NCI-H526 treated with DMSO at 0.1 percent for 48 hours (cell line): ENCODE results near the gene ZBTB4.
"Not testable (repeated sequence)": the region's sequence is repeated elsewhere in the genome, so short reads cannot be mapped to it uniquely, and the experiment has no call there.

Source experiments
- DNase-seq: peaks from one replicate; lab custom pipeline; 2025; lab: John Stamatoyannopoulos, UW

Gene ZBTB4

GRCh38 chr17:7495906-7496434 is 16.5 kb upstream of the ZBTB4 start:
- DNase-seq, result no peak

GRCh38 chr17:7493941-7494340 is 14.5 kb upstream of the ZBTB4 start:
- no peak for DNase-seq

- DNase-seq, result no peak
These were observed 12.2 kb upstream of the ZBTB4 start for GRCh38 chr17:7491583-7491982.

- no peak for DNase-seq
These were observed 10.7 kb upstream of the ZBTB4 start for GRCh38 chr17:7490144-7490543.

- no peak for DNase-seq
These were observed 6.8 kb upstream of the ZBTB4 start for GRCh38 chr17:7486181-7486580.

- DNase-seq, result peak; percentile 8
These were observed 5.5 kb upstream of the ZBTB4 start for GRCh38 chr17:7484919-7485377.

GRCh38 chr17:7484067-7484918 is 4.9 kb upstream of the ZBTB4 start, which contains the start of gene POLR2A:
Gene POLR2A (plus strand): TSS chr17:7484366.
- peak; percentile 87 for DNase-seq

GRCh38 chr17:7483255-7484066 is 4.0 kb upstream of the ZBTB4 start:
- peak; percentile 87 for DNase-seq

GRCh38 chr17:7482742-7483088 is 3.3 kb upstream of the ZBTB4 start:
- DNase-seq, result not testable (repeated sequence)

GRCh38 chr17:7481842-7482741 is 2.7 kb upstream of the ZBTB4 start:
- DNase-seq, result not testable (repeated sequence)

- DNase-seq, result not testable (repeated sequence)
These were observed 1.8 kb upstream of the ZBTB4 start, which contains the start of gene SLC35G6 for GRCh38 chr17:7481275-7481674. Gene SLC35G6 (plus strand): TSS chr17:7481446. CDS start chr17:7481517, 71 bp downstream.

GRCh38 chr17:7480089-7480384 is 606 bp upstream of the ZBTB4 start:
- no peak for DNase-seq

- peak; percentile 2 for DNase-seq
These were observed 887 bp downstream of the ZBTB4 start for GRCh38 chr17:7478276-7479212.

GRCh38 chr17:7477392-7478275 is 1.8 kb downstream of the ZBTB4 start:
- no peak for DNase-seq

- no peak for DNase-seq
These were observed 2.5 kb downstream of the ZBTB4 start for GRCh38 chr17:7476951-7477350.

- no peak for DNase-seq
These were observed 2.9 kb downstream of the ZBTB4 start for GRCh38 chr17:7476494-7476893.

GRCh38 chr17:7475764-7476422 is 3.5 kb downstream of the ZBTB4 start:
- DNase-seq, result no peak

- not testable (repeated sequence) for DNase-seq
These were observed 4.7 kb downstream of the ZBTB4 start for GRCh38 chr17:7474767-7475166.

- DNase-seq, result no peak
These were observed 7.7 kb downstream of the ZBTB4 start for GRCh38 chr17:7471729-7472128.
